Islet precursor cell (in vitro differentiated cells): Measurements from ENCODE around the gene DIP2A.
A peak's percentile ranks its signal among the peaks of the same experiment; 100 is the strongest.

Source experiments
- DNase-seq: peaks from one replicate; pipeline ENCODE4 v3.0.0-alpha.2; 2018

Gene DIP2A

DNA sequence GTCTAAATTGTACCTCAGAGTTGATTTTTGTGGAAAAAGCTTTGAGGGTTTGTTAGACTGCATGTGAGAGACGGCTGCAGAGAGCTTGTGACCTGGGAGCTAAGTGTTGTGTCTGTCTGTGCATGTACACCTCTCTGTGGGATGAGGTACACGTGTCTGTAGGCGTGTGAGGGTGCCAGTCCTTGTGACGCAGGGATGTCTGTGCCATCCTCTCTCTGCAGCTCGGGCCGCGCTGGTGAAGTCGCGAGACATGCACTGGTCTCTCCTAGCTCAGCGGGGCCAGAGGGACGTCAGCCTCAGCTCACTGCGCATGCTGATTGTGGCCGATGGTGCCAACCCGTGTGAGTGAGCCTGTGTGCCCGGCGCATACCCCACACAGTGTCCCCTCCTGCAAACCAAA, 79.6 kb downstream of the DIP2A start:
- DNase-seq, result no peak

DNA sequence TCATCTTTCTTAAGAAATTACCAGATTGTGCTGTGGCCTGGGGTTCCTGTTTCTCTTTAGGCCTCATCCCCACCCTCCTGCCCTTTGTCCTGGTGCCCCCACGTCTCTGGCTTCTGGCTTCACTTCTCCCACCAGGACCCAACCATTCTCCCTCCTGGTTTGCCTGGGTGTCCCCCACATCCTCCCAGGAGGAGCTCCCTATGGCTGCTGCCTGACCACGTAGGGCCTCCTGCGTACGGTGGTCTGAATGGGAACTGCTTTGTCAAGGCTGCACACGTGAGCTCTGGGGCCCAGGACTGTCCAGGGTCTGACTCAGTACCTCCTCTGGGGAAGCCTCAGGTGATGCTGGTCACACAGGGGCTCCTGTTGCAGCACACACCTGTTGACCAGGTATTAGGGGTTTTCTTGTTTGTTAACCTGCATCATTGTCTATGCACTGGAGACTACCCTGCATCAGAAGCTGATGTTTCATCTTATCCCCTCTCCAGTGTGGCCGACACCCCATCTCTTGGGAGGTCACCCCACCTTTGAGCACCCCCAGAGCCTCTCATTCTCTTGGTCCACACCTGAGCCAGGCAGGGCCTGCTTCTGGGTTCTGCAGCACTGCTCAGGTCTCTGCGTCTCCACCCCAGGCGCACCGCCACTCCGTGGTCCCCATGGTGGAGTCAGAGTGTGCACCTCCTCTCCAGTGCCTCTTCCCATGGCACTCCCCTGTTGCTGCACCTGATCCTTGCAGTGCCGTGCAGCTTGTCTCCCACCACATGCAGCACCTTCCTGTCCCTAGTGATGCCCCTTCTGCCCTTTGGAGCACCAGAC, 80.4 kb downstream of the DIP2A start:
- DNase-seq, result no peak

DNA sequence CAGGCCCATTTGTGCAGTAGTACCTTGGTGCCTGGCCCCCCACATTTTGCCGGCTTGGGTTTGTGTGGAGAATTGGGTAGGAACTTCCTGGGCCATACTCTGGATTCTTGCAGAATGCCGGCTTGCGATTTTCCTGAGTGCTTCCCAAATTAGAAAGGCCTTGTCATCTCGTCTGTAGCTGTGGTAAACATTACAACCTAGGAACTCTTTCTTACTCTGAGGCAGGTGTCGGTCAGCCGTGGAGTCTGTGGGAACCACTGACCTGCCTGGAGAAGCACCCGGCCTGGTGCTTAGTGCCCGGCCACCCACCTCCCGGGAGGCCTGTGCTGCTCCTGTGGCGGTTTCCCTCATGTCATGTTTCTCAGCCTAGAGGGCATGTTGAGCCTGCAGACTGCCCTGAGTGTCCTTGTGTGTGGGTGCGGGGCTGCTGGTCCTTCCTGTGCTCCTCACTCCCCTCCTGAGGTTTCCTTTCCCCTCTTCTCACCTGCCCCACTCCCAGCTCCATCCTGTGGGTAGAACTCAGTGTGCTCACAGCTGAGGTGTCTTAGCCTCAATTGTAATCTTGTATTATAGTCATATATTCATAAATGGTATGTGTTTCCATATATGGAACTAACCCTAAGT, 81.5 kb downstream of the DIP2A start:
- no peak for DNase-seq

DNA sequence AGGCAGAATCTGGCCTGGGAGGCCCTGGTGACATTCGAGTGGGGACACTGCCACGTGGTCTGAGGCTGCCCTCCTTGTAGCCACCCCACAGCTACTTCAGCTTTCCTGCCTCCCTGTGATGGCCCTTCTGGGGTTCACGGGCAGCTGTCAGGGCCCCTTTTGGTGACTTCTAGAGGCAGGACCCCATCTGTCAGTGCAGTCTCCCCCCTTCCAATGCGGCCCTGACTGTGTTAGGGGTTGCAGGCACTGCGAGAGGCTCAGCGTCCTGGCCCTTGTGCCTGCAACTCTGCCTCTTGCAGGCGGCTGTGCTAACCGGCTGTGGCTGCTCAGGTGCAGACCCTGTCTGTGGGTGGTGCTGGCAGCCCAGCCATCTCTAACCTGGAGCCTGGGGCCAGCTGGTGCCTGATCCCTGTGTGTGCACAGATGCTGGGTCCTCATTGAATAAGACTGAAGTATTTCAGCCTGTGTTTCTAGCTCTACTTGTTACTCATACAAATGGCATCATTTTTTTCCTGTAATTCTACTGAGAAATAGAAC, 84.0 kb downstream of the DIP2A start:
- no peak for DNase-seq

DNA sequence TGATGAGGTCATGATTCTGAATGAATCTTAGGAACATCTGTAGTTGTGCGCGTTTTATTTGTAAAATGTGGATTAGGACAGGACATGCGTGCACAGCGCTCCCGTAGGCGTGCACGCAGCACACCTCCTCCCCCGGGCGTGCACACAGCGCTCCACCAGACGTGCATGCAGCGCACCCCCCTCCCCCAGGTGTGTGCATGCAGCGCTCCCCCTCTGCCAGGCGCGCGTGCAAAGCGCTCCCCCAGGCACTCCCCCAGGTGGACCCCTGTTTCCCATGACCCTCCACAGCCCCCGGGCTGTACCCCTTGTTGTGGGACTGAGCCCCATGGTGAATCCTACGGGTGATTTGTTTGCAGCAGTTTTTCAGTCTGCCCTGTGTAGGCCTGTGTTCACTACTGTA, 84.6 kb downstream of the DIP2A start:
- no peak for DNase-seq

DNA sequence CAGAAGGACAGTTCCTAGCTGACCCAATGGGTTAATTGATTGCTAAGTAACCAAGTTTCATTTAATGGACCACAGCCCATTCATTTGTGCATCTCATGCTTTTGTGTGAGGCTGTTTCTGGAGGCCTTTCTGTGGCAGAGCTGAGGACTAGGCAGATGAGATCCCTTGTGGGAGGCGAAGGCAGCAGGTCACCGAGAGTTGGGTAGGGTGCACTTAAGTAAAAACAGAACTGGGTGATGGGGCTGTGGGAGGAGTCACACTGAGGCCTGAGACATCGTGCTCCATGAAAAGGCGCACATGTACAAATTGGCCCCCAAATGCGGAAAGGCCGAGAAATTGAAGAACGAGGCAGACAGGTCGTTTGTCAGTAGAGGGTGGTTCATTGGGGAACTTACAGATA, 85.3 kb downstream of the DIP2A start:
- no peak for DNase-seq

DNA sequence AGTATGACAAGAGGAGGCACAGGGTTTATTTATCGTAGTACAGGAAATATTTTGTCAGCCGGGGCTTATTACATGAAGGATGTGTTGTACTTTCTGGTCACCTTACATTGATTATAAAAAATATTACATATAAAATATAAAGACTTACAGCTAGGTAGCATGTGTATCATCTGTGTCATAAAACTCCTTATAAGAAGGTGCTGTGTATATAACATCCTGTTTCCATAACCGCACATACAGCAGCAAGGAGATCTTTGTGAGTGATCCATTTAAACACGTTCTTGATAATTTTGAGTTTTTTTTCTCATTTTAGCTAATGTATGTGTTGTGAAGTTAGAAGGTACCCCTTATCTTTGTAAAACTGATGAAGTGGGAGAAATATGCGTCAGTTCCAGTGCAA, 86.1 kb downstream of the DIP2A start:
- DNase-seq, result no peak

DNA sequence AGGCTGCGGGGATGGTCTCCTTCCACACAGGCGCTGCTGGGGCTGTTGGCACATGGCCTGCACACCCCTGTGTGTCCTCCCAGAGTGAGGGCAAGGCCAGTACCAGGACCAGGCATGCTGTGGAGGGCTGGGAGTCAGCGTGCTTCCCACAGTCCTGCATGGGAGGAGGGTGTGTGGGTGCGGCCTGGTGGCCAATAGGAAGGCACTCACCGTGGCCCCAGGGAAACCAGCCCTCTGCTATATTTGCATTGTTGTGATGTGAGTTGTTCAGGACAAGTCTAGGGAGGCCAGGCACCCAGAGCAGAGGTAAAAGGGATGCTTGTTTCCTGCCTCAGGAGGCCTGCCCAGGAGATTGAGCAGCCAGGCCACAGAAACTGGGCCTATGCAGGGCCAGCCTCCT, 86.7 kb downstream of the DIP2A start:
- peak; percentile 85 for DNase-seq

DNA sequence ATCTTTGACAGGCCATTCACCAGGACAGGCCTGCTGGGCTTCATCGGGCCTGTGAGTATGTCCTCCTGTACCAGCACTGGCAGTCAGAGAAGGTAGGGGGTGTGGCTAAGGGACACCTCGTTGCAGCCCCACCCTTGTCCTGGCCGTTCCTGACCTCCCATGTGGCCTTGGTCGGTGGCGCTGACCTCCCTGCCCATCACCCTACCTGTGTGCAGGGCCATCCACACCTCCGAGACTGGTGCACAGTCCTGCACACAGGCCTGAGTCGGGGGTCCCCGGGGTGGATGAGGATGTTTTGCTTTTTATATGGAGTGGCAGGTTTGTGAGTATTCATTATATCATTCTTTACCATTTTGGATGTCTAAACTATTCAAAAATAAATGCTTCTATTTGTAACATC, 87.2 kb downstream of the DIP2A start:
- DNase-seq, result no peak

DNA sequence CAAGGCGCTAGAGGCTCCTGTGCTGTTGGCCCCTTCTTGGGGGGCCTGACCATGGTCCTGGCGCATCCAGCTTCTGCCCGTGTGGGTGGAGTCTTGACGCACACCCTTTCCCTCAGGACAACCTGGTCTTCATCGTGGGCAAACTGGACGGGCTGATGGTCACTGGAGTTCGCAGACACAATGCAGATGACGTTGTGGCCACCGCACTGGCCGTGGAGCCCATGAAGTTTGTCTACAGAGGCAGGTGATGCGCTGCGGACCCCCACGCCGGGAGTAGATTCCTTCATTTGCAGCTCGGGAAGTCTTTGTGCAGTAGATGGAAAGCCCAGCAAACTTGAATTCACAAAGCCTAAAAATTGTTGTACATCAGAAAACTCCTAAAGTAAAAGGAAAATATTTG, 88.1 kb downstream of the DIP2A start:
- DNase-seq, result no peak

DNA sequence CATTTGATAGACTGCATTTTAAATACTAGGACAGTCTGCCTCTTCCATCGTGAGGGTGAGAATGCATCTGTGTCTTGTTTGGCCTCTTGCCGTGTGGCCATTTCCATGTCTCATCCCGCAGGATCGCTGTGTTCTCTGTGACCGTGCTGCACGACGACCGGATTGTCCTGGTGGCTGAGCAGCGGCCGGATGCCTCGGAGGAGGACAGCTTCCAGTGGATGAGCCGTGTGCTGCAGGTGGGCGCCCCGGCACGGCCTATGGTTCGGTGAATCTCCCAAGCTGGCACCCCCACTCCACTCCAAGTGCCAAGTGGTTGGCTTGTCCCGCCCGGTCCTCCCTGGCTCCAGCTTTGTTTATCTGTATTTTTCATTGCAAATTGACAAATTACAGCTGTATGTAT, 91.0 kb downstream of the DIP2A start:
- no peak for DNase-seq

DNA sequence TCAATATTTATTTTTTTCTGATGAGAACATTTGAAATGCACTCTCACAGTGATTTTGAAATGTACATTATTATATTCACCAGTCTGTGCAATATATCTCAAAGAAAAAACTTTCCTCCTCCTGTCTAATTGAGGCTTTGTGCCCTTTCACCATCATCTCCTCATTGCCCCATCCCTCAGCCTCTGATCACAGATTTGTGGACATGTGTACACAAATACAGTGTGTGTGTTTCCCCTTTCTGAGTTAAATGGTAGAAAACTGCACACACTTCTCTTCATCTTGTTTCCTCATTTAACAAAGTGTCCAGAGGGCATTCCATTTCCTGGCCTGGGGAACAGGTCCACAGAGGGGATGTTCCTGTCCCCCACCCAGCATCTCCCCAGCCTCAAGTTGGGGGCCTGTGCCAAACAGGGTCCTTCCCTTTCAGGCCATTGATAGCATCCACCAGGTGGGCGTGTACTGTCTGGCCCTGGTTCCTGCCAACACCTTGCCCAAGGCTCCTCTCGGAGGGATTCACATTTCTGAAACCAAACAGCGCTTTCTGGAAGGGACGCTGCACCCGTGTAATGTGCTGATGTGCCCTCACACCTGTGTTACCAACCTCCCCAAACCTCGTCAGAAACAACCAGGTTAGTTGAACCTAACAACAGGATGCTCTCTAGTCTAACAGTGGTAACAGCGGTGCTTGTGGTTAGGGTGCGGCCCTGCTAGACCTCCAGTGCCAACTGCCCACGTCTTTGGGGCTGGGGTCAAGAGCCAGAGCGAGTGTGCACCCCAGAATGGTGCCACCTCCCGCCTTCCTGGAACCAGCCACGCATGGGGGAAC, 91.6 kb downstream of the DIP2A start:
- DNase-seq, result no peak

DNA sequence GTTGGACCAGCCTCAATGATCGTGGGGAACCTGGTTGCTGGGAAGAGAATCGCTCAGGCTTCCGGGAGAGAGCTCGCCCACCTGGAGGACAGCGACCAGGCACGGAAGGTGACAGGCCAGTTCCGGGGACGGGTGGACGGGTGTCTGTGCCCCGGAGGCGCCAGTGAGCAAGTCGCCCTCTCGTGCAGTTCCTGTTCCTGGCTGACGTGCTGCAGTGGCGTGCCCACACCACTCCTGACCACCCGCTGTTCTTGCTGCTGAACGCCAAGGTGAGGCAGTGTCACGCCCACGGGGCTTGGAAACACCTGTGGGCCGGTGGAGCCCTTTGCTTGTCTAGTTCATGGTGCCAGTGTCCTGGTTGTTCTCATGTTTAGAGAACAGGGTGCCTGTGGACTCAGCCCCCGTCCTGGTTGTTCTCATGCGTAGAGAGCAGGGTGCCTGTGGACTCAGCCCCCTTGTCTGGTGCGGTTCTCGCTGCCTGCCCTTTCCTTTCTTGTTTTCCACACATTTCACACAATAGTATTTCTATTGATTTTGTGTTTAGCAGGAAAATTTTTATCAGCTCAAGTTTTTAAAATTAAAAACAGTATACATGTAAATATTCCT, 93.0 kb downstream of the DIP2A start:
- DNase-seq, result no peak

DNA sequence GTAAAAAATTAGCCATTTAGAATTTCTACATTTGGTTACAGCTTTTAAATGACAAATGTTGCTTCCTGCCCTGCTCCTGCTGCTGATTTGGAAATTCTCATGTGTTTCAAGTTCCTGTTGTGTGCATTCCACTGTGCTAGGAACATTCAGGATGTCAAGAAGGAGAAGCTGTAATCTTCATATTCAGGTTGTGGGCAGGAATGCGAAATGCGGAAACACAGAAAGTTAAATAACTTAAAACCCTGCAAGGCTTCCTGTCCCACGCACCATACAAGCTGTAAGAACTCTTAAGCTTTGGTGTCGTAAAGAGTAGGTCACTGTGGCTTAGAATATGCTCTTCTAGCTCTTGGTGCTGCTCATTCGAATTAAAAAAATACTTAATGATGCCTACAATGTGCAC, 93.6 kb downstream of the DIP2A start:
- DNase-seq, result no peak

DNA sequence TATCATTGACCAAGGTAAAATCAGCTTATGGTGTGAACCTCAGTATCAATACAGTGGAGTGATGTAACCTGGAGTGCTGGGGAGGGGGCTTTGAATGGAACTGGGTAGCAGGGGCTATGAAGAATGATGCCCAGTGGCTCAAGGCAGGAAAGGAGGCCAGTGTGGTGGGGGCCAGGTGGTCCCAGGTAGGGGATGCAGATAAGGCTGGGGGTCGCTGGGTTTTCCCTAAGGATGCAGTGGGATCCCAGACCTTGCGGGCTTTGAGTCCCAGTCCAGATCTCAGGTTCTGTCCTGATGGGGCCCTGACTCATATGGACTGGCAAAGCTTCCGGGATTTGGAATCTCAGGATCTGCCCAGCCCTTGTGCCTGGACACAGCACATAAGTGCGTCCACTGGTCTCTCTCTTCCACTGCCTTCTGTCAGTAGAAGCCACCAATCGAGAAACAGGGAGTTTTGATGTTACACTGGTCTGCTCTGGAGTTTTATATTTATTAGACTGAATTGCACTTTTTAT, 94.2 kb downstream of the DIP2A start:
- DNase-seq, result no peak

DNA sequence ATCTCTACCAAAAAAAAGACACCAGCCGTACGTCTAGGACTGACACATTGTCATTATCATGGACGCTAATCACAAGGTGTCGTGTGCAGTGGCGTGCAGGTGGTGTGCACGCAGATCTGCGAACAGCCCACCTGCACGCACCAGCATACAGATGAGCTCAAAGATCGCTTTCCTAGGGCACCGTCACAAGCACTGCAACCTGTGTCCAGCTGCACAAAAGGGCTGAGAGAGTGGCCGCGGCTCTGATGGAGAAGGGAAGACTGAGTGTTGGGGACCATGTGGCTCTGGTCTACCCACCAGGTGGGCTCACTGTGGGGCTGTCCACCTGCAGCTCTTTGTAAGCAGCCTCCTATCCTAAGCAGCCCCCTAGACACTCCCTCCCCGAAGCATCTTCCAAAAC, 95.3 kb downstream of the DIP2A start:
- peak; percentile 31 for DNase-seq

DNA sequence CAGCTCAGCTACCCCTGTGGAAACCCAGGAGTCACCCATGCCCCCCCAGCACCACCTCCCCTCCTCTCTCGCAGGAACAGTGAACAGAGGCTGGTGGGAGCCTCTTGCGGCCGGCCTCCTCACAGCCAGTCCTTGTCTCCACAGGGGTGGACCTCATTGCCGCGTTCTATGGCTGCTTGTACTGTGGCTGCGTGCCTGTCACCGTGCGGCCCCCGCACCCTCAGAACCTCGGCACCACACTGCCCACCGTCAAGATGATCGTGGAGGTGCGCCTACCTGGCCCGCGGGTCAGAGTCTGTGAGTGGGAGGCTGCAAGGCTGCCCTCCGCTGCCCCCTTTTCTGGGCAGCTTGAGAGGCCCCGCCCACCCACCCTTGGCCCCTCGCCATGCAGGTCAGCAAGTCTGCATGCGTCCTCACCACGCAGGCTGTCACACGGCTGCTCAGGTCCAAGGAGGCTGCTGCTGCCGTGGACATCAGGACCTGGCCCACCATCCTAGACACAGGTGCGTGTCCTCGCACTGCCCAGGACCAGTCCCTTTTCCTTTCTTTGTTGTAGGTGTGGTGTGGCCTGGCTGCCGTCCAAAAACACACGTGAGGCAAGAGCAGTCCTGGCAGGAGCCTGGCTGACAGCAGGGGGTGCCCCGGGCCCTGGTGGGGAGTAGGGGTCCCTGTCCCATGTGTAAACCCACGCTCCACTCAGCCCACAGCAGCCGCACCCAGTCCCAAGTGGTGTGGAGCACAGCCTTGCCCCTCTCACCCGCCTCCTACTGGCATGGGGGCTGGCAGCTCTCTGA, 95.9 kb downstream of the DIP2A start:
- DNase-seq, result peak; percentile 51

DNA sequence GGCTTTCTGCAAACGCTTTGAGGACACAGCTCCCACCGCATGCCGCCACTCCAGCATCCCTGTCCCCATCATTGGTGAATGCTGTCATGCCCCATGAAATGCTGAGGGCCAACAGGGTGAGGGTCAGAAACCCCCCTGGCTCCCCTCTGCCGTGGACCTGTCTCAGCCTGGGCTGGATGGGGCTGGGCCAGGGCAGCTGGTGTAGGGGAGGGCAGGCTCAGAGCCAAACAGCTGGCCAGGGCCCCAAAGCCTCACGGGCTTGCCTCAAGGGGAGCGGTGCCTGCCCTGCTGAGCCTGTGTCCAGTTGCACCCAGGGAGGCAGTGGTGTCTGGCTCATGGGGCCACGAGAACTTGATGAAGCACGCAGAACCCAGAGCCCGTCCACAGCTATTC, 96.5 kb downstream of the DIP2A start:
- no peak for DNase-seq

DNA sequence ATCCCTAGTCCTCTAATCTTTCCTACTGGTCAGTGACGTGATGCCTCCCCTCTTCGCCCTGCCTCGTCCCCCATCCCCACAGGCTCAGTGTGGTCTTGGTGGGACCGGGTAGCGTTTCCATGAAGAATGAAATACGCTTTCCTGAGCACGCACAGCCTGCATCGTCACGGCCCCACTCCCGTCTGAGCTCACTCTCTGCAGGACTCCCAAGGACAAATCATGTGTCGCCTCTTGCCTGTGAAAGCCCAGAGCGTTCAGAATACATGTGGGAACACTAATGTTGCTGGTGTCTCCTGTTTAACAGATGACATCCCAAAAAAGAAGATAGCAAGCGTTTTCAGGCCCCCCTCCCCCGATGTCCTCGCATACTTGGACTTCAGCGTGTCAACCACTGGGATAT, 97.0 kb downstream of the DIP2A start:
- DNase-seq, result peak; percentile 46

DNA sequence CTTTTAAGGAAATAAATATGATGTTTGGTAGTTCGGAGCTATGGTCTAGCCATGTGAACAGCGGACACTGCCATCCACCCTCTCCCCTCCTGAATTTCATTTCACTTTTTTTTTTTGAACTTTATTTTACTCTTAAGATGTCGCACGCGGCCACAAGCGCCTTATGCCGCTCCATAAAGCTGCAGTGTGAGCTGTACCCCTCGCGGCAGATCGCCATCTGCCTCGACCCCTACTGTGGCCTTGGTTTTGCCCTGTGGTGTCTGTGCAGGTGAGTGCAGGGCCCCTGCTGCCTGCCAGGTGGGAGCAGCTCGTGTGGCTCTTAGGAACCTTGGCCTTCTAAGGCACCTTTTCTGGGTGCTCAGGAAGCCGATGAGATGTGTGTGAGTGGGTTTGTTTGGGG, 98.1 kb downstream of the DIP2A start:
- DNase-seq, result no peak

DNA sequence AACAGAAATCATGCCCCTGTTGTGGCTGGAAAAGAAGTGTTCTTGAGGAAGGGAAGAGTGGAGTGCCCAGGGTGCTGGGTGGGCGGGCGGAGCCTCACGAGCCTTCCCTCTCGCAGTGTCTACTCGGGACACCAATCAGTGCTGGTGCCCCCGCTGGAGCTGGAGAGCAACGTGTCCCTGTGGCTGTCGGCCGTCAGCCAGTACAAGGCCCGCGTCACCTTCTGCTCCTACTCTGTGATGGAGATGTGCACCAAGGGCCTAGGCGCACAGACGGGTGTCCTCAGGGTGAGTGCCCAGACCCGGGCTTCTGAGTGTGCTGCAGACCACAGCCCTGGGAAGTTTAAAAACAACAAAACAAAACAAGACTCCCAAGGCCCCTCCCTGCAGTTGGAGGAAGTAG, 98.8 kb downstream of the DIP2A start:
- DNase-seq, result peak; percentile 48

DNA sequence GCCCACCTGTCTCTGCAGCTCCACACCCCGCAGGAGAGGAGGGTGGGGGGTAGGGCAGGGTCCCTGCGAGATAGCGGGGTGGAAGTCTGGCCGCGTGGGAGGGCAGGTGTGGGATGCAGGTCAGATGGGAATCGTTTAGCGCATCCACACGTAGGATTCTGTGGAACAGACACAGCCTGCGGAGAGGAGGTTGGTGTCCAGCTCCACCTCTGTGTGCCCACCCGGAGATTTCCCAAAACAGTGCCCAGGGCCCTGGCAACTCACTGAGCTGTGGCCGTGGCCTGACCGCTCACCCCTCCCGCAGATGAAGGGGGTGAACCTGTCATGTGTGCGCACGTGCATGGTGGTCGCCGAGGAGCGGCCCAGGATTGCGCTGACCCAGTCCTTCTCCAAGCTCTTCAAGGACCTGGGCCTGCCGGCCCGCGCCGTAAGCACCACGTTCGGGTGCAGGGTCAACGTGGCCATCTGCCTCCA, 99.3 kb downstream of the DIP2A start:
- peak; percentile 42 for DNase-seq
